IMR-90 (cell line): ENCODE results near the gene MUC6. TPM values are rescaled to one million over a fixed set of nuclear protein-coding genes. Genes with fewer than 3 reads are reported as not detected.
A peak's percentile ranks its signal among the peaks of the same experiment; 100 is the strongest.

Experiments used
- ATAC-seq: fragments of 200-7000 bp; cut with Tn5 transposase; 2 replicates; pipeline ENCODE4 v1.9.1; 2020; ENCODE audit warnings: low read depth, mild to moderate bottlenecking, moderate library complexity
- BruUV-seq: library from RNA; stranded (reverse); fragments of 400-500 nt; replicated peaks from 2 replicates; lab custom pipeline; 2021; lab: Mats Ljungman, UMichigan
- CTCF ChIA-PET: fragments of 300-600 bp; formaldehyde crosslinking; extraction: SDS; loops from one replicate; lab custom pipeline; 2021; ENCODE audit warnings: antibody characterized with exemption; lab: Yijun Ruan, JAX
- POLR2A ChIA-PET: fragments of 300-600 bp; sonication (Branson Sonifier 250); formaldehyde crosslinking; loops from one replicate; lab custom pipeline; 2022; ENCODE audit warnings: antibody characterized with exemption; ENCODE audit not compliant: unreplicated experiment; lab: Charles Lee
- DNase-seq: peaks from one replicate; pipeline ENCODE4 v3.0.0; 2013
- H2AFZ ChIP-seq: replicated peaks from 2 replicates; pipeline ENCODE3; 2013; ENCODE audit warnings: low read length, mild to moderate bottlenecking; ENCODE audit not compliant: poor library complexity
- H2AK5ac ChIP-seq: 2 replicates; pipeline ENCODE4 v1.6.1; 2013; ENCODE audit warnings: low read depth, low read length, inconsistent platforms
- H2AK9ac ChIP-seq: replicated peaks from 2 replicates; pipeline ENCODE3; 2013; ENCODE audit warnings: mild to moderate bottlenecking, low read depth, low read length, moderate library complexity; ENCODE audit not compliant: poor library complexity
- H2BK120ac ChIP-seq: 2 replicates; pipeline ENCODE4 v1.6.1; 2013; ENCODE audit warnings: low read depth, low read length, inconsistent platforms
- H2BK15ac ChIP-seq: 3 replicates; pipeline ENCODE4 v1.6.1; 2013; ENCODE audit warnings: low read depth, low read length, inconsistent platforms
- H2BK20ac ChIP-seq: 2 replicates; pipeline ENCODE4 v1.6.1; 2013; ENCODE audit warnings: low read depth, mild to moderate bottlenecking, inconsistent platforms, low read length, moderate library complexity
- H2BK5ac ChIP-seq: 2 replicates; pipeline ENCODE4 v1.6.1; 2013; ENCODE audit warnings: mild to moderate bottlenecking, low read depth, low read length, inconsistent platforms; ENCODE audit not compliant: poor library complexity, severe bottlenecking
- H3K14ac ChIP-seq: replicated peaks from 2 replicates; pipeline ENCODE4 v1.6.1; 2013; ENCODE audit warnings: low read depth, low read length, inconsistent platforms
- H3K18ac ChIP-seq: 2 replicates; pipeline ENCODE4 v1.6.1; 2013; ENCODE audit warnings: low read depth, low read length, control low read depth
- H3K23ac ChIP-seq: 2 replicates; pipeline ENCODE4 v1.6.1; 2013; ENCODE audit warnings: low read depth, low read length, inconsistent platforms
- H3K27ac ChIP-seq: 2 replicates; pipeline ENCODE4 v1.5.1; 2013; ENCODE audit warnings: mild to moderate bottlenecking, control low read depth, low read length; ENCODE audit not compliant: insufficient read depth
- H3K27me3 ChIP-seq: 2 replicates; pipeline ENCODE4 v1.6.1; 2013; ENCODE audit warnings: low read length; ENCODE audit not compliant: control insufficient read depth, insufficient read depth
- H3K36me3 ChIP-seq: 2 replicates; pipeline ENCODE4 v1.6.1; 2013; ENCODE audit warnings: low read length, mixed read lengths; ENCODE audit not compliant: control insufficient read depth, insufficient read depth
- H3K4ac ChIP-seq: 2 replicates; pipeline ENCODE4 v1.6.1; 2013; ENCODE audit warnings: low read depth, low read length, inconsistent platforms
- H3K4me1 ChIP-seq: 2 replicates; pipeline ENCODE4 v1.6.1; 2013; ENCODE audit warnings: low read length, mixed read lengths; ENCODE audit not compliant: control insufficient read depth, insufficient read depth
- H3K4me2 ChIP-seq: 2 replicates; pipeline ENCODE4 v1.6.1; 2013; ENCODE audit warnings: low read depth, mild to moderate bottlenecking, control low read depth, low read length, moderate library complexity
- H3K4me3 ChIP-seq: 2 replicates; pipeline ENCODE4 v1.5.1; 2013; ENCODE audit warnings: low read depth, mild to moderate bottlenecking, control low read depth, low read length, moderate library complexity; ENCODE audit not compliant: insufficient read depth
- H3K56ac ChIP-seq: 2 replicates; pipeline ENCODE4 v1.6.1; 2013; ENCODE audit warnings: low read length, inconsistent platforms; ENCODE audit not compliant: insufficient read depth; ENCODE audit errors: extremely low read depth
- H3K79me1 ChIP-seq, 2 experiments: 2 replicates each; pipeline ENCODE4 v1.6.1; 2013; ENCODE audit warnings: low read length in 2 of 2, inconsistent platforms in 1 of 2, low read depth in 1 of 2
- H3K9ac ChIP-seq: 2 replicates; pipeline ENCODE4 v1.6.1; 2013; ENCODE audit warnings: low read depth, low read length, control low read depth
- H3K9me1 ChIP-seq: 2 replicates; pipeline ENCODE4 v1.6.1; 2013; ENCODE audit warnings: low read length, inconsistent platforms; ENCODE audit not compliant: insufficient read depth
- H3K9me3 ChIP-seq: 2 replicates; pipeline ENCODE4 v1.6.1; 2013; ENCODE audit warnings: low read length; ENCODE audit not compliant: control insufficient read depth, insufficient read depth
- H4K20me1 ChIP-seq: 2 replicates; pipeline ENCODE4 v1.6.1; 2013; ENCODE audit warnings: low read length, inconsistent platforms; ENCODE audit not compliant: insufficient read depth
- H4K5ac ChIP-seq: 2 replicates; pipeline ENCODE4 v1.6.1; 2013; ENCODE audit warnings: mild to moderate bottlenecking, low read depth, low read length, control low read depth
- H4K8ac ChIP-seq, 2 experiments: 2 replicates each; pipeline ENCODE4 v1.6.1; 2013; ENCODE audit warnings: low read depth in 2 of 2, low read length in 2 of 2, control low read depth in 1 of 2, inconsistent platforms in 1 of 2
- H4K91ac ChIP-seq: 2 replicates; pipeline ENCODE4 v1.6.1; 2013; ENCODE audit warnings: low read depth, low read length, inconsistent platforms; ENCODE audit not compliant: insufficient read depth
- BHLHE40 ChIP-seq: fragments of 150-350 bp; IDR thresholded peaks from 2 replicates; pipeline ENCODE4 v1.6.1; 2016; ENCODE audit warnings: mild to moderate bottlenecking, low read depth, low read length
- CEBPB ChIP-seq: IDR thresholded peaks from 2 replicates; pipeline ENCODE4 v1.6.1; 2012; ENCODE audit warnings: low read depth, low read length, improper control_type of control experiment
- CHD1 ChIP-seq: IDR thresholded peaks from 2 replicates; pipeline ENCODE4 v1.6.1; 2012; ENCODE audit warnings: low read depth, low read length, improper control_type of control experiment
- FOS ChIP-seq: fragments of 150-350 bp; IDR thresholded peaks from 2 replicates; pipeline ENCODE4 v1.6.1; 2016; ENCODE audit warnings: low read depth, low read length
- MAFK ChIP-seq: IDR thresholded peaks from 2 replicates; pipeline ENCODE4 v1.6.1; 2012; ENCODE audit warnings: low read depth, low read length, improper control_type of control experiment
- MAZ ChIP-seq: IDR thresholded peaks from 2 replicates; pipeline ENCODE4 v1.6.1; 2012; ENCODE audit warnings: low read depth, mild to moderate bottlenecking, low read length, improper control_type of control experiment, moderate library complexity, borderline replicate concordance
- MXI1 ChIP-seq: IDR thresholded peaks from 2 replicates; pipeline ENCODE4 v1.6.1; 2012; ENCODE audit warnings: low read depth, mild to moderate bottlenecking, low read length, moderate library complexity, borderline replicate concordance
- NFE2L2 ChIP-seq: fragments of 150-350 bp; IDR thresholded peaks from 2 replicates; pipeline ENCODE4 v1.6.1; 2016; ENCODE audit warnings: low read depth, mild to moderate bottlenecking, low read length
- POLR2A ChIP-seq: IDR thresholded peaks from 2 replicates; pipeline ENCODE4 v1.6.1; 2012; ENCODE audit warnings: mild to moderate bottlenecking, low read depth, low read length
- RAD21 ChIP-seq: IDR thresholded peaks from 2 replicates; pipeline ENCODE4 v1.6.1; 2012; ENCODE audit warnings: low read length, improper control_type of control experiment
- RCOR1 ChIP-seq: IDR thresholded peaks from 2 replicates; pipeline ENCODE4 v1.6.1; 2012; ENCODE audit warnings: mild to moderate bottlenecking, low read length, improper control_type of control experiment; ENCODE audit not compliant: insufficient replicate concordance
- SMC3 ChIP-seq: fragments of 150-350 bp; IDR thresholded peaks from 2 replicates; pipeline ENCODE4 v1.6.1; 2016; ENCODE audit warnings: low read depth, mild to moderate bottlenecking, antibody characterized with exemption, low read length, moderate library complexity
- WGBS, 2 experiments: methylation state at CpG; one replicate each; pipeline versions ENCODE4 v1.1.5 to v1.1.7; 2013; ENCODE audit warnings: missing lambda C conversion rate in 2 of 2; ENCODE audit not compliant: insufficient read length in 1 of 2; ENCODE audit errors: extremely low coverage in 2 of 2; 5-methylcytosine and 5-hydroxymethylcytosine counted together
- dilution Hi-C: fragments of 300-500 bp; cut with HindIII; formaldehyde crosslinking; loops from one replicate; pipeline ENCODE4 v1.14.3; 2018; ENCODE audit warnings: low sequenced_read_pairs; ENCODE audit not compliant: unreplicated experiment
- in situ Hi-C: fragments of 300-500 bp; cut with MboI; formaldehyde crosslinking; loops from 3 replicates; pipeline ENCODE4 v1.14.3; 2019; ENCODE audit warnings: low sequenced_read_pairs, inconsistent platforms, mixed read lengths
- intact Hi-C: fragments of 100-400 bp; cut with micrococcal nuclease; formaldehyde crosslinking; loops from 2 replicates; pipeline ENCODE4 v1.10.0; 2022
- polyA plus RNA-seq, 3 experiments: library from polyadenylated mRNA; depleted of rRNA; stranded (reverse); fragments of >200 nt; gene quantifications; 2 replicates each; pipeline ENCODE4 v1.2.3, GENCODE V29; 2012; ENCODE audit warnings: low replicate concordance in 1 of 3
- total RNA-seq: library from RNA; depleted of rRNA; stranded (reverse); fragments of >200 nt; gene quantifications from 2 replicates; pipeline ENCODE4 v1.2.3, GENCODE V29; 2012
- TF ChIP-seq, protein P1 (sequence below): conservative IDR thresholded peaks from 2 replicates; pipeline ENCODE4 v1.5.1; 2012; ENCODE audit warnings: mild to moderate bottlenecking, low read depth, low read length, improper control_type of control experiment
- TF ChIP-seq, protein P2 (sequence below): fragments of 150-350 bp; IDR thresholded peaks from 2 replicates; pipeline ENCODE4 v1.6.1; 2017; ENCODE audit warnings: mild to moderate bottlenecking, antibody characterized with exemption, low read length, low read depth
- TF ChIP-seq, protein P3 (sequence below): fragments of 150-350 bp; IDR thresholded peaks from 2 replicates; pipeline ENCODE4 v1.6.1; 2016; ENCODE audit warnings: low read depth, mild to moderate bottlenecking, low read length, moderate library complexity, borderline replicate concordance

MUC6 gene
- total and polyA plus RNA-seq, 2 of the 4 experiments (the other 2 are of a cell fraction), result not detected

DNA sequence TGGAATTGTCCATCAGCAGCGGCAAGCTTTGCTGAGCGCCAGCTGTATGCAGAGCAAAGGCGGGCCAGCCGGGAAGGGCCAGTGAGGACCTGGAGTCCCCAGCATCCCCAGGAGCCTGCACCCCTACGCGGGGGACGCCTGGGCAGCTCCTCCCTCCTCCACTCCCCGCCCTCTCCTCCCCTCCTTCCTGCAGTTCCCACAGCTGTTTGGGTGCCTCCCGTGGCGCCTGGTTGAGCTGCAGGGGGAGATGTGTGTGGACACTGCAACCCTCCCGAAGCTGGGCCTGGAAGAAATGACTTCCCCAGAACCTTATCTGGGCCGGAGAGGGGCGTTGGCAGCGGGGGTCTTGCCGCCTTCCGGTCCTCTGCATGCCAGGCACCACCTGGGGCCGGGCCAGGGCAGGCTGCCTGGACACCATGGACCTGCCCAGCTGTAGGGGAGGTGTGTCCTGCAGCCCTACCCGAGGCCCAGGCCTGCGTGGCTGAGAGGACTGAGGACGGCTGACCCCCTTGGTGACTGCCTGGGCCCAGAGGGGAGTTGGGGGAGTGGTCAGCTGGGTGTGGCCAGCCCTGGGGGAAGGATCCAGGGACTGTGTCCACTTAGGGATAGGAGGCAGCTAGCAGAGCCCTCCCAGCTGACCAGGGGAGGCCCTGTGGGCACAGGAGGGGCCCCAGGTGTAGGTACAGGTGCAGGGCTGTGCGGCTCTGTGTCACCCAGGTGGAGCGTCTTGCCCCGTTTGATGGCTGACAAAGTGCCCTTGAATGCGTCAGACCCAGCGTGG lies 16.8 kb upstream of the MUC6 start:
- H3K9me1 ChIP-seq, result no peaks in the 10 kb centered on the region
- ATAC-seq (peak; percentile 50), DNase-seq (no peak)
- in situ Hi-C loops, result no loop called here
- dilution Hi-C loops, result no loop called here
- H2AFZ ChIP-seq, result no peak overlapping the region
- no peaks in the 10 kb centered on the region for H3K36me3 ChIP-seq
- peaks cover 16% of the 10 kb centered on the region for H3K27me3 ChIP-seq
- H3K9me3 ChIP-seq, result no peaks in the 10 kb centered on the region
- no peak overlapping the region for H2BK15ac ChIP-seq
- H3K79me1 ChIP-seq, result no peaks in the 10 kb centered on the region
- no peak overlapping the region for H3K14ac ChIP-seq
- no peak overlapping the region for H2BK20ac ChIP-seq
- no peak overlapping the region for H2BK120ac ChIP-seq
- no peak overlapping the region for H4K91ac ChIP-seq
- peaks cover 5% of the 10 kb centered on the region; the same call in 1 of the 2 replicates for H3K4me1 ChIP-seq
- no peak overlapping the region for H4K5ac ChIP-seq
- no peak overlapping the region for H3K4me2 ChIP-seq
- H4K20me1 ChIP-seq, result no peaks in the 10 kb centered on the region
- ChIA-PET POLR2A (no interaction called here), CTCF (no interaction called here)
- no peak overlapping the region for H3K4me3 ChIP-seq
- H4K8ac ChIP-seq, result no peak overlapping the region
- H3K56ac ChIP-seq, result no peak overlapping the region
- no peak overlapping the region for H3K18ac ChIP-seq
- H3K9ac ChIP-seq, result no peak overlapping the region
- H2BK5ac ChIP-seq, result no peak overlapping the region
- no TSS peak for BruUV-seq
- 69% methylated on average over 7 of the region's 25 CpGs; no CpG with 5 or more reads in 1 of the 2 experiments for WGBS, 2 experiments
- peak overlapping the region; percentile 16 for H2AK9ac ChIP-seq
- H3K27ac ChIP-seq, result no peak overlapping the region
- H2AK5ac ChIP-seq, result no peak overlapping the region
- H3K23ac ChIP-seq, result no peak overlapping the region
- intact Hi-C loops, result loop anchor here (10.0 kb wide), 1 partner anchor 209 kb away; the partner anchor contains the start of genes POLR2L and TSPAN4
- H3K4ac ChIP-seq, result no peak overlapping the region
- no peak for TF ChIP-seq MAZ
- TF ChIP-seq, protein P1, sequence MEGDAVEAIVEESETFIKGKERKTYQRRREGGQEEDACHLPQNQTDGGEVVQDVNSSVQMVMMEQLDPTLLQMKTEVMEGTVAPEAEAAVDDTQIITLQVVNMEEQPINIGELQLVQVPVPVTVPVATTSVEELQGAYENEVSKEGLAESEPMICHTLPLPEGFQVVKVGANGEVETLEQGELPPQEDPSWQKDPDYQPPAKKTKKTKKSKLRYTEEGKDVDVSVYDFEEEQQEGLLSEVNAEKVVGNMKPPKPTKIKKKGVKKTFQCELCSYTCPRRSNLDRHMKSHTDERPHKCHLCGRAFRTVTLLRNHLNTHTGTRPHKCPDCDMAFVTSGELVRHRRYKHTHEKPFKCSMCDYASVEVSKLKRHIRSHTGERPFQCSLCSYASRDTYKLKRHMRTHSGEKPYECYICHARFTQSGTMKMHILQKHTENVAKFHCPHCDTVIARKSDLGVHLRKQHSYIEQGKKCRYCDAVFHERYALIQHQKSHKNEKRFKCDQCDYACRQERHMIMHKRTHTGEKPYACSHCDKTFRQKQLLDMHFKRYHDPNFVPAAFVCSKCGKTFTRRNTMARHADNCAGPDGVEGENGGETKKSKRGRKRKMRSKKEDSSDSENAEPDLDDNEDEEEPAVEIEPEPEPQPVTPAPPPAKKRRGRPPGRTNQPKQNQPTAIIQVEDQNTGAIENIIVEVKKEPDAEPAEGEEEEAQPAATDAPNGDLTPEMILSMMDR, result no peak
- TF ChIP-seq FOS, result no peak
- no peak for TF ChIP-seq POLR2A
- TF ChIP-seq RAD21, result no peak
- no peak for TF ChIP-seq MXI1
- no peak for TF ChIP-seq CHD1
- no peak for TF ChIP-seq CEBPB
- no peak for TF ChIP-seq RCOR1
- TF ChIP-seq NFE2L2, result no peak
- no peak for TF ChIP-seq SMC3
- TF ChIP-seq BHLHE40, result no peak
- TF ChIP-seq, protein P2, sequence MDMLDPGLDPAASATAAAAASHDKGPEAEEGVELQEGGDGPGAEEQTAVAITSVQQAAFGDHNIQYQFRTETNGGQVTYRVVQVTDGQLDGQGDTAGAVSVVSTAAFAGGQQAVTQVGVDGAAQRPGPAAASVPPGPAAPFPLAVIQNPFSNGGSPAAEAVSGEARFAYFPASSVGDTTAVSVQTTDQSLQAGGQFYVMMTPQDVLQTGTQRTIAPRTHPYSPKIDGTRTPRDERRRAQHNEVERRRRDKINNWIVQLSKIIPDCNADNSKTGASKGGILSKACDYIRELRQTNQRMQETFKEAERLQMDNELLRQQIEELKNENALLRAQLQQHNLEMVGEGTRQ, result no peak
- TF ChIP-seq, protein P3, sequence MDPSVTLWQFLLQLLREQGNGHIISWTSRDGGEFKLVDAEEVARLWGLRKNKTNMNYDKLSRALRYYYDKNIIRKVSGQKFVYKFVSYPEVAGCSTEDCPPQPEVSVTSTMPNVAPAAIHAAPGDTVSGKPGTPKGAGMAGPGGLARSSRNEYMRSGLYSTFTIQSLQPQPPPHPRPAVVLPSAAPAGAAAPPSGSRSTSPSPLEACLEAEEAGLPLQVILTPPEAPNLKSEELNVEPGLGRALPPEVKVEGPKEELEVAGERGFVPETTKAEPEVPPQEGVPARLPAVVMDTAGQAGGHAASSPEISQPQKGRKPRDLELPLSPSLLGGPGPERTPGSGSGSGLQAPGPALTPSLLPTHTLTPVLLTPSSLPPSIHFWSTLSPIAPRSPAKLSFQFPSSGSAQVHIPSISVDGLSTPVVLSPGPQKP, result no peak
- no peak for TF ChIP-seq MAFK
